PC-3 (cell line): ENCODE data around the gene IGDCC3. TPM values are rescaled to one million over a fixed set of nuclear protein-coding genes. Genes with fewer than 3 reads are reported as not detected.

Experiments
- ATAC-seq: fragments of 200-7000 bp; cut with Tn5 transposase; 2 replicates; pipeline ENCODE4 v1.9.1; 2020; ENCODE audit warnings: mild to moderate bottlenecking, moderate library complexity
- BruUV-seq: library from RNA; stranded (reverse); fragments of 400-500 nt; replicated peaks from 2 replicates; lab custom pipeline; 2021; lab: Mats Ljungman, UMichigan
- CTCF ChIA-PET: fragments of 300-600 bp; sonication (Branson Sonifier 250); formaldehyde crosslinking; loops from one replicate; lab custom pipeline; 2022; ENCODE audit warnings: antibody characterized with exemption; lab: Charles Lee
- POLR2A ChIA-PET: fragments of 300-600 bp; sonication (Branson Sonifier 250); formaldehyde crosslinking; loops from one replicate; lab custom pipeline; 2022; ENCODE audit warnings: antibody characterized with exemption; ENCODE audit not compliant: unreplicated experiment; lab: Charles Lee
- DNase-seq: peaks from one replicate; pipeline ENCODE4 v3.0.0-alpha.2; 2015
- H2AFZ ChIP-seq: fragments of 300-600 bp; sonication (generic); 2 replicates; pipeline ENCODE4 v1.6.0; 2016; ENCODE audit warnings: antibody characterized with exemption, low read length
- H3F3A ChIP-seq: fragments of 300-600 bp; sonication (generic); one replicate; pipeline ENCODE4 v1.6.0; 2017; ENCODE audit warnings: antibody characterized with exemption, low read length, control low read depth, mild to moderate bottlenecking; ENCODE audit not compliant: unreplicated experiment
- H3K27ac ChIP-seq: fragments of 300-600 bp; sonication (generic); 2 replicates; pipeline ENCODE4 v1.5.1; 2016; ENCODE audit warnings: mild to moderate bottlenecking, low read length
- H3K27me3 ChIP-seq: fragments of 300-600 bp; sonication (generic); 2 replicates; pipeline ENCODE4 v1.6.1; 2016; ENCODE audit warnings: low read length, mixed read lengths
- H3K36me3 ChIP-seq: fragments of 300-600 bp; sonication (generic); 2 replicates; pipeline ENCODE4 v1.6.1; 2016; ENCODE audit warnings: low read depth, mixed run types, low read length, mixed read lengths
- H3K4me1 ChIP-seq: fragments of 300-600 bp; sonication (generic); 2 replicates; pipeline ENCODE4 v1.5.1; 2016; ENCODE audit warnings: low read length; ENCODE audit not compliant: insufficient read depth
- H3K4me2 ChIP-seq: fragments of 300-600 bp; sonication (generic); 2 replicates; pipeline ENCODE4 v1.6.0; 2016; ENCODE audit warnings: low read length
- H3K4me3 ChIP-seq: fragments of 300-600 bp; sonication (generic); 2 replicates; pipeline ENCODE4 v1.5.1; 2016; ENCODE audit warnings: mild to moderate bottlenecking, low read length, mixed read lengths
- H3K79me2 ChIP-seq: fragments of 300-600 bp; sonication (generic); 2 replicates; pipeline ENCODE4 v1.6.1; 2017; ENCODE audit warnings: low read length, mixed read lengths
- H3K9ac ChIP-seq: fragments of 300-600 bp; sonication (generic); 2 replicates; pipeline ENCODE4 v1.6.0; 2016; ENCODE audit warnings: mild to moderate bottlenecking, low read length
- H3K9me2 ChIP-seq: fragments of 300-600 bp; sonication (generic); replicated peaks from 2 replicates; pipeline ENCODE4 v1.6.1; 2016; ENCODE audit warnings: mixed run types, low read length, mixed read lengths
- H3K9me3 ChIP-seq: fragments of 300-600 bp; sonication (generic); 2 replicates; pipeline ENCODE4 v1.6.1; 2016; ENCODE audit warnings: low read length, mixed read lengths
- H4K20me1 ChIP-seq: fragments of 300-600 bp; sonication (generic); 2 replicates; pipeline ENCODE4 v1.6.1; 2016; ENCODE audit warnings: low read length, mixed read lengths
- EZH2 ChIP-seq: fragments of 300-600 bp; sonication (generic); IDR thresholded peaks from one replicate; pipeline ENCODE4 v1.6.1; 2017; ENCODE audit warnings: antibody characterized with exemption, mild to moderate bottlenecking, low read length; ENCODE audit not compliant: unreplicated experiment
- EZH2phosphoT487 ChIP-seq: fragments of 300-600 bp; sonication (generic); IDR thresholded peaks from 2 replicates; pipeline ENCODE4 v1.6.1; 2018; ENCODE audit warnings: mild to moderate bottlenecking, antibody characterized with exemption, low read length, borderline replicate concordance
- intact Hi-C: fragments of 100-400 bp; cut with micrococcal nuclease; formaldehyde crosslinking; loops from 2 replicates; pipeline ENCODE4 v1.9.0; 2023
- total RNA-seq: library from RNA; depleted of rRNA; stranded (reverse); fragments of >200 nt; gene quantifications from 2 replicates; pipeline ENCODE4 v1.2.3, GENCODE V29; 2014
- TF ChIP-seq, protein P1 (sequence below): fragments of 300-600 bp; sonication (generic); conservative IDR thresholded peaks from 2 replicates; pipeline ENCODE4 v1.5.1; 2017; ENCODE audit warnings: antibody characterized with exemption, low read depth, mild to moderate bottlenecking, low read length

IGDCC3 gene
- total RNA-seq, 1 experiment from 2014 or later = not detected

DNA sequence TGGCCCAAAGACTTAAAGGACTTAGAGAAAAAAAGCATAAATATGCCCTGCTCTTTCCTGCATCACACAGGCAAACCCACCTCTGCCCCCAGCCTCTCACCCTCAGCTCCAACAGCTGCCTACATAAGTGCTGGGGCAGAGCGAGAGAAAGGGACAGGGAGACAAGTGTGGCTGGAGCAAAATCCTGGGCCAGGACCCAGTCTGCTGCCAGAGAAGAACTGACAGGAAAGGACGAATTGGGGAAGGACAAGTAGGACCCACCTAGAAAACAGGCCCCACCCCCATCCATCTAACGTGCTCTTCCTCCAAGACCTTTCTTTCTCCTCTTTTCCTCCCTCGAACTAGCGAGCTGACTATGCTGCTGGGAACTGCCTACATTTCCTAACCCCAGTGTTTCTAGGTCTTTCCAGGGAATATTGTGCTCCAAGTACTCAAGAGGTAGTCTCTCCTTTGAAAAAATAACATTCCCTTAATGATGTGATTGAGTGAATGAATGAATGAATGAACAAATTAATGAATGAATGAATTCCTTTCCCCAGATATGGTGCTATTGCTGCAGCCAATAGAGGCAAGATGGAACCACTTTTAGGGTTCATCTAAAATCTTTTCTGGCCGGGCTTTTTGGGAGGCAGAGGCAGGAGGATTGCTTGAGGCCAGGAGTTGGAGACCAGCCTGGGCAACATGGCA lies 26.5 kb upstream of the IGDCC3 start:
- Histone ChIP-seq H3K4me1 (peaks cover 13% of the 10 kb centered on the region), H3K9me3 (no peaks in the 10 kb centered on the region), H3K9ac (no peak overlapping the region), H3K79me2 (no peaks in the 10 kb centered on the region), H3K27ac (no peak overlapping the region), H4K20me1 (no peaks in the 10 kb centered on the region), H3K4me2 (no peak overlapping the region), H3K36me3 (no peaks in the 10 kb centered on the region), H3K27me3 (no peaks in the 10 kb centered on the region), H3K4me3 (no peak overlapping the region), H2AFZ (no peak overlapping the region), H3F3A (no peaks in the 10 kb centered on the region), H3K9me2 (no peaks in the 10 kb centered on the region)
- no TSS peak for BruUV-seq
- POLR2A ChIA-PET = no interaction called here
- DNase-seq = no peak
- CTCF ChIA-PET = interaction anchor here (0.6 kb wide), 1 partner anchor 10 kb away, joined by 3 read pairs; no protein-coding TSS in a partner anchor
- intact Hi-C loops = no loop called here
- no peak for ATAC-seq
- TF ChIP-seq, protein P1, sequence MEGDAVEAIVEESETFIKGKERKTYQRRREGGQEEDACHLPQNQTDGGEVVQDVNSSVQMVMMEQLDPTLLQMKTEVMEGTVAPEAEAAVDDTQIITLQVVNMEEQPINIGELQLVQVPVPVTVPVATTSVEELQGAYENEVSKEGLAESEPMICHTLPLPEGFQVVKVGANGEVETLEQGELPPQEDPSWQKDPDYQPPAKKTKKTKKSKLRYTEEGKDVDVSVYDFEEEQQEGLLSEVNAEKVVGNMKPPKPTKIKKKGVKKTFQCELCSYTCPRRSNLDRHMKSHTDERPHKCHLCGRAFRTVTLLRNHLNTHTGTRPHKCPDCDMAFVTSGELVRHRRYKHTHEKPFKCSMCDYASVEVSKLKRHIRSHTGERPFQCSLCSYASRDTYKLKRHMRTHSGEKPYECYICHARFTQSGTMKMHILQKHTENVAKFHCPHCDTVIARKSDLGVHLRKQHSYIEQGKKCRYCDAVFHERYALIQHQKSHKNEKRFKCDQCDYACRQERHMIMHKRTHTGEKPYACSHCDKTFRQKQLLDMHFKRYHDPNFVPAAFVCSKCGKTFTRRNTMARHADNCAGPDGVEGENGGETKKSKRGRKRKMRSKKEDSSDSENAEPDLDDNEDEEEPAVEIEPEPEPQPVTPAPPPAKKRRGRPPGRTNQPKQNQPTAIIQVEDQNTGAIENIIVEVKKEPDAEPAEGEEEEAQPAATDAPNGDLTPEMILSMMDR = no peak
- no peak for TF ChIP-seq EZH2
- TF ChIP-seq EZH2phosphoT487 = no peak

GRCh38 chr15:65402961-65403360 lies 25.2 kb upstream of the IGDCC3 start:
- no TSS peak for BruUV-seq
- no peak overlapping the region for H3K4me2 ChIP-seq
- no peaks in the 10 kb centered on the region for H3F3A ChIP-seq
- no peaks in the 10 kb centered on the region for H3K9me2 ChIP-seq
- no peak overlapping the region for H2AFZ ChIP-seq
- no peak for ATAC-seq
- no peaks in the 10 kb centered on the region for H3K79me2 ChIP-seq
- H4K20me1 ChIP-seq = no peaks in the 10 kb centered on the region
- H3K36me3 ChIP-seq = no peaks in the 10 kb centered on the region
- POLR2A ChIA-PET = no interaction called here
- H3K27me3 ChIP-seq = no peaks in the 10 kb centered on the region
- TF ChIP-seq EZH2phosphoT487 (no peak), EZH2 (no peak)
- TF ChIP-seq, protein P1 = no peak
- CTCF ChIA-PET = no interaction called here
- no peak overlapping the region for H3K27ac ChIP-seq
- intact Hi-C loops = no loop called here
- DNase-seq = no peak
- no peaks in the 10 kb centered on the region for H3K4me1 ChIP-seq
- H3K9ac ChIP-seq = no peak overlapping the region
- no peaks in the 10 kb centered on the region for H3K9me3 ChIP-seq
- no peak overlapping the region for H3K4me3 ChIP-seq

- no peak for ATAC-seq
- Histone ChIP-seq H3K9me2 (no peaks in the 10 kb centered on the region), H3K27ac (no peak overlapping the region), H3K27me3 (no peaks in the 10 kb centered on the region), H3K79me2 (no peaks in the 10 kb centered on the region), H2AFZ (no peak overlapping the region), H3F3A (no peaks in the 10 kb centered on the region), H3K9ac (no peak overlapping the region), H3K36me3 (no peaks in the 10 kb centered on the region), H4K20me1 (no peaks in the 10 kb centered on the region), H3K4me1 (no peaks in the 10 kb centered on the region), H3K4me3 (no peak overlapping the region), H3K4me2 (no peak overlapping the region), H3K9me3 (no peaks in the 10 kb centered on the region)
- no peak for DNase-seq
- intact Hi-C loops = loop anchor here (1.0 to 2.0 kb wide), 2 partner anchors 34 to 83 kb away; no protein-coding TSS in a partner anchor
- TF ChIP-seq EZH2phosphoT487 (no peak), EZH2 (no peak)
- TF ChIP-seq, protein P1 = no peak
- ChIA-PET CTCF (interaction anchor here (1.0 kb wide), 2 partner anchors 34 to 66 kb away, joined by 3 read pairs; no protein-coding TSS in a partner anchor), POLR2A (no interaction called here)
- BruUV-seq = no TSS peak
These were observed 23.9 kb upstream of the IGDCC3 start for GRCh38 chr15:65401611-65402240.
